IgD-negative memory B cell (primary cell): ENCODE results near the gene LDB3. TPM values are rescaled to one million over a fixed set of nuclear protein-coding genes. Genes with fewer than 3 reads are reported as not detected.
A peak's percentile ranks its signal among the peaks of the same experiment; 100 is the strongest.

Experiments used
- H3K27ac Mint-ChIP-seq, 3 donors: one replicate each; pipeline ENCODE4 v1.8.0; 2020 to 2022; ENCODE audit warnings: mild to moderate bottlenecking in 3 of 3, mixed read lengths in 3 of 3, moderate library complexity in 1 of 3
- H3K27me3 Mint-ChIP-seq: one replicate; pipeline ENCODE4 v1.8.0; 2021; ENCODE audit warnings: mixed read lengths
- H3K36me3 Mint-ChIP-seq: one replicate; pipeline ENCODE4 v1.8.0; 2020; ENCODE audit warnings: mild to moderate bottlenecking, mixed read lengths
- H3K4me1 Mint-ChIP-seq, 3 donors: one replicate each; pipeline ENCODE4 v1.8.0; 2020 to 2022; ENCODE audit warnings: mixed read lengths in 3 of 3, mild to moderate bottlenecking in 1 of 3
- H3K4me3 Mint-ChIP-seq, 4 donors: one replicate each; pipeline ENCODE4 v1.8.0; 2020 to 2022; ENCODE audit warnings: mild to moderate bottlenecking in 4 of 4, mixed read lengths in 4 of 4, moderate library complexity in 3 of 4
- H3K9me3 Mint-ChIP-seq, 3 donors: one replicate each; pipeline ENCODE4 v1.8.0; 2020 to 2021; ENCODE audit warnings: mixed read lengths in 3 of 3, mild to moderate bottlenecking in 1 of 3
- polyA plus RNA-seq: library from polyadenylated mRNA; unstranded; fragments of 300-500 nt; fragmentation: Illumina TruSeq; gene quantifications from one replicate; pipeline ENCODE4 v1.2.3, GENCODE V29; 2021

Gene LDB3
- polyA plus RNA-seq, 1 donor from 2014 or later: 0.13 TPM

- Mint-ChIP-seq H3K27ac (no peak overlapping the region), H3K9me3 (no peaks in the 10 kb centered on the region), H3K4me1 (no peaks in the 10 kb centered on the region), H3K36me3 (no peaks in the 10 kb centered on the region), H3K27me3 (no peaks in the 10 kb centered on the region), H3K4me3 (no peak overlapping the region)
Observed at GRCh38 chr10:86657396-86658011, 10.8 kb upstream of the LDB3 start.

GRCh38 chr10:86658261-86658741 is 10.0 kb upstream of the LDB3 start:
- Mint-ChIP-seq H3K9me3 (no peaks in the 10 kb centered on the region), H3K27ac (no peak overlapping the region)

GRCh38 chr10:86658751-86659150 is 9.6 kb upstream of the LDB3 start:
- Mint-ChIP-seq H3K27me3 (no peaks in the 10 kb centered on the region), H3K4me1 (no peaks in the 10 kb centered on the region), H3K27ac (no peak overlapping the region), H3K9me3 (no peaks in the 10 kb centered on the region), H3K4me3 (no peak overlapping the region), H3K36me3 (no peaks in the 10 kb centered on the region)

More at GRCh38 chr10:86658261-86658741, 10.0 kb upstream of the LDB3 start:
- no peaks in the 10 kb centered on the region for H3K4me1 Mint-ChIP-seq
- no peaks in the 10 kb centered on the region for H3K27me3 Mint-ChIP-seq
- H3K36me3 Mint-ChIP-seq: no peaks in the 10 kb centered on the region
- no peak overlapping the region for H3K4me3 Mint-ChIP-seq

- no peaks in the 10 kb centered on the region for H3K27me3 Mint-ChIP-seq
- no peak overlapping the region for H3K27ac Mint-ChIP-seq
- no peak overlapping the region for H3K4me3 Mint-ChIP-seq
- no peaks in the 10 kb centered on the region for H3K4me1 Mint-ChIP-seq
- H3K9me3 Mint-ChIP-seq: no peaks in the 10 kb centered on the region
- no peaks in the 10 kb centered on the region for H3K36me3 Mint-ChIP-seq
Observed at GRCh38 chr10:86659161-86659691, 9.1 kb upstream of the LDB3 start.

GRCh38 chr10:86659721-86660453 is 8.4 kb upstream of the LDB3 start:
- H3K4me1 Mint-ChIP-seq: no peaks in the 10 kb centered on the region
- no peak overlapping the region for H3K4me3 Mint-ChIP-seq
- H3K9me3 Mint-ChIP-seq: no peaks in the 10 kb centered on the region
- no peaks in the 10 kb centered on the region for H3K27me3 Mint-ChIP-seq
- no peak overlapping the region for H3K27ac Mint-ChIP-seq
- no peaks in the 10 kb centered on the region for H3K36me3 Mint-ChIP-seq

- Mint-ChIP-seq H3K27ac (peak overlapping the region in 1 of 3 donors; percentile 62), H3K36me3 (no peaks in the 10 kb centered on the region), H3K4me1 (no peaks in the 10 kb centered on the region), H3K27me3 (no peaks in the 10 kb centered on the region), H3K4me3 (no peak overlapping the region), H3K9me3 (no peaks in the 10 kb centered on the region)
Observed at GRCh38 chr10:86661161-86662025, 6.9 kb upstream of the LDB3 start.

GRCh38 chr10:86662186-86663045 is 5.9 kb upstream of the LDB3 start:
- Mint-ChIP-seq H3K4me1 (no peaks in the 10 kb centered on the region), H3K9me3 (no peaks in the 10 kb centered on the region), H3K4me3 (no peak overlapping the region), H3K27ac (peak overlapping the region in 1 of 3 donors; percentile 62), H3K27me3 (no peaks in the 10 kb centered on the region), H3K36me3 (no peaks in the 10 kb centered on the region)

GRCh38 chr10:86663046-86663345 is 5.3 kb upstream of the LDB3 start:
- Mint-ChIP-seq H3K27ac (no peak overlapping the region), H3K4me3 (no peak overlapping the region), H3K9me3 (no peaks in the 10 kb centered on the region), H3K4me1 (no peaks in the 10 kb centered on the region), H3K36me3 (no peaks in the 10 kb centered on the region), H3K27me3 (no peaks in the 10 kb centered on the region)

GRCh38 chr10:86663576-86664339 is 4.6 kb upstream of the LDB3 start:
- Mint-ChIP-seq H3K27me3 (peaks cover 2% of the 10 kb centered on the region), H3K9me3 (no peaks in the 10 kb centered on the region), H3K27ac (peak overlapping the region in 1 of 3 donors; percentile 71), H3K36me3 (no peaks in the 10 kb centered on the region), H3K4me1 (peaks cover 0 to 1% (median 0%) of the 10 kb centered on the region in 3 donors), H3K4me3 (no peak overlapping the region)

- H3K4me1 Mint-ChIP-seq: peaks cover 0 to 4% (median 0%) of the 10 kb centered on the region in 3 donors
- no peaks in the 10 kb centered on the region for H3K9me3 Mint-ChIP-seq
- no peak overlapping the region for H3K27ac Mint-ChIP-seq
- peaks cover 3% of the 10 kb centered on the region for H3K27me3 Mint-ChIP-seq
- H3K4me3 Mint-ChIP-seq: no peak overlapping the region
- H3K36me3 Mint-ChIP-seq: no peaks in the 10 kb centered on the region
Observed at GRCh38 chr10:86664341-86665217, 3.7 kb upstream of the LDB3 start.

- Mint-ChIP-seq H3K27me3 (peaks cover 3% of the 10 kb centered on the region), H3K36me3 (no peaks in the 10 kb centered on the region), H3K27ac (no peak overlapping the region), H3K4me3 (no peak overlapping the region), H3K9me3 (no peaks in the 10 kb centered on the region), H3K4me1 (peaks cover 0 to 4% (median 0%) of the 10 kb centered on the region in 3 donors)
Observed at GRCh38 chr10:86665218-86665607, 3.1 kb upstream of the LDB3 start.

- no peak overlapping the region for H3K27ac Mint-ChIP-seq
- H3K36me3 Mint-ChIP-seq: no peaks in the 10 kb centered on the region
- H3K27me3 Mint-ChIP-seq: peaks cover 3% of the 10 kb centered on the region
- peaks cover 0 to 4% (median 0%) of the 10 kb centered on the region in 3 donors for H3K4me1 Mint-ChIP-seq
- H3K4me3 Mint-ChIP-seq: no peak overlapping the region
- H3K9me3 Mint-ChIP-seq: no peaks in the 10 kb centered on the region
Observed at GRCh38 chr10:86665868-86666267, 2.4 kb upstream of the LDB3 start.

- Mint-ChIP-seq H3K4me1 (peaks cover 0 to 4% (median 0%) of the 10 kb centered on the region in 3 donors), H3K36me3 (no peaks in the 10 kb centered on the region), H3K4me3 (no peak overlapping the region), H3K9me3 (no peaks in the 10 kb centered on the region), H3K27ac (no peak overlapping the region), H3K27me3 (peaks cover 3% of the 10 kb centered on the region)
Observed at GRCh38 chr10:86666538-86666937, 1.8 kb upstream of the LDB3 start.
